Glutamatergic neuron (in vitro differentiated cells): ENCODE data around the gene PPP4R2. TPM values are rescaled to one million over a fixed set of nuclear protein-coding genes. Genes with fewer than 3 reads are reported as not detected.

Experiments
- DNase-seq: peaks from one replicate; pipeline ENCODE4 v3.0.0; 2022
- H3K27ac Mint-ChIP-seq: one replicate; pipeline ENCODE4 v1.8.0; 2020; ENCODE audit warnings: mild to moderate bottlenecking, mixed read lengths, inconsistent platforms; ENCODE audit not compliant: unreplicated experiment
- H3K27me3 Mint-ChIP-seq: one replicate; pipeline ENCODE4 v1.8.0; 2020; ENCODE audit warnings: mild to moderate bottlenecking, moderate library complexity, mixed read lengths, inconsistent platforms; ENCODE audit not compliant: unreplicated experiment
- H3K36me3 Mint-ChIP-seq: one replicate; pipeline ENCODE4 v1.8.0; 2020; ENCODE audit warnings: mild to moderate bottlenecking, mixed read lengths, inconsistent platforms; ENCODE audit not compliant: unreplicated experiment
- H3K4me1 Mint-ChIP-seq: one replicate; pipeline ENCODE4 v1.8.0; 2020; ENCODE audit warnings: mild to moderate bottlenecking, low read depth, mixed read lengths, inconsistent platforms; ENCODE audit not compliant: unreplicated experiment
- H3K4me3 Mint-ChIP-seq: one replicate; pipeline ENCODE4 v1.8.0; 2020; ENCODE audit warnings: mild to moderate bottlenecking, mixed read lengths, inconsistent platforms; ENCODE audit not compliant: unreplicated experiment
- H3K9me3 Mint-ChIP-seq: one replicate; pipeline ENCODE4 v1.8.0; 2020; ENCODE audit warnings: mild to moderate bottlenecking, moderate library complexity, mixed read lengths, inconsistent platforms; ENCODE audit not compliant: unreplicated experiment
- CTCF ChIP-seq: fragments of 200-600 bp; sonication (generic); IDR thresholded peaks from one replicate; pipeline ENCODE4 v1.5.0; 2021; ENCODE audit not compliant: partially characterized antibody, unreplicated experiment
- total RNA-seq: library from RNA; stranded (reverse); fragmentation: NEBNext Ultra II Directional; extraction: Animal tissue kit (Norgen Biotek cat#: 25700); gene quantifications from one replicate; pipeline ENCODE4 v1.2.1, GENCODE V29; 2021; ENCODE audit not compliant: unreplicated experiment

The PPP4R2 gene
- total RNA-seq, 1 donor from 2014 or later: 77.9 TPM

GRCh38 chr3:73028803-73029202 lies 32.2 kb downstream of the PPP4R2 start:
- TF ChIP-seq CTCF: no peak
- Mint-ChIP-seq H3K9me3 (peaks cover 2% of the 10 kb centered on the region), H3K27ac (no peak overlapping the region), H3K4me1 (peaks cover 3% of the 10 kb centered on the region), H3K27me3 (peaks cover 1% of the 10 kb centered on the region), H3K36me3 (no peaks in the 10 kb centered on the region), H3K4me3 (no peak overlapping the region)
- no peak for DNase-seq

DNA sequence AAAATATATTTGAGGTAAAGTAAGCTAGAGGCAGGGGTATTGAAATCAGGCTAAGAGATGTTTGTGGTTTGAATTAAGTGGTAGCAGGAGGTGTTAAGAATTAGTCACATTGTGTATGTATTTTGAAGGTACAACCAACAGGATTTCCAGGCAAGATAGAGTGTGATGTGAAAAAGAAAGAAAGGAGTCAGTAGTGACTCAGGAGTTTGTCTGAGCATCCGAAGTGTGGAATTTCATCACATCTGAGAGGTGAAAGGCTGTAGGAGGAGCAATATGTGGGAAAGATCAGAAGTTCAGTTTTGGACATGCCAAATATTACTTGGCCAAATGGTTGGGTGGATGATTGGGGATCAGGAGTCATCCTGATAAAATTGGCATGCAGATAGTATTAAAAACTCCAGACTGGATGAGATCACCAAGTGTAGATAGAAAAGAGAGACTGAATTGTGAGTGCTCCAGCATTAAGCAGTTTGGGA lies 32.7 kb downstream of the PPP4R2 start:
- Mint-ChIP-seq H3K4me3 (no peak overlapping the region), H3K27me3 (peaks cover 1% of the 10 kb centered on the region), H3K9me3 (peaks cover 2% of the 10 kb centered on the region), H3K36me3 (no peaks in the 10 kb centered on the region), H3K4me1 (peaks cover 3% of the 10 kb centered on the region), H3K27ac (no peak overlapping the region)
- no peak for TF ChIP-seq CTCF
- DNase-seq: no peak

GRCh38 chr3:73030073-73030597 lies 33.5 kb downstream of the PPP4R2 start:
- Mint-ChIP-seq H3K27me3 (no peaks in the 10 kb centered on the region), H3K4me3 (no peak overlapping the region), H3K9me3 (no peaks in the 10 kb centered on the region), H3K4me1 (no peaks in the 10 kb centered on the region), H3K36me3 (no peaks in the 10 kb centered on the region), H3K27ac (peak overlapping the region; percentile 45)
- TF ChIP-seq CTCF: no peak
- DNase-seq: no peak

GRCh38 chr3:73031573-73032103 lies 35.0 kb downstream of the PPP4R2 start:
- H3K4me1 Mint-ChIP-seq: no peaks in the 10 kb centered on the region

More at GRCh38 chr3:73031573-73032103, 35.0 kb downstream of the PPP4R2 start:
- Mint-ChIP-seq H3K27ac (no peak overlapping the region), H3K9me3 (no peaks in the 10 kb centered on the region), H3K27me3 (no peaks in the 10 kb centered on the region), H3K36me3 (no peaks in the 10 kb centered on the region), H3K4me3 (no peak overlapping the region)
- no peak for DNase-seq
- TF ChIP-seq CTCF: no peak
